Ectodermal cell (in vitro differentiated cells): ENCODE data around the gene ASF1B.

Experiments used
- H3K27ac ChIP-seq: 2 replicates; pipeline ENCODE4 v1.7.0; 2013; ENCODE audit warnings: mild to moderate bottlenecking, low read depth, low read length; ENCODE audit not compliant: insufficient read depth, poor library complexity, severe bottlenecking
- H3K27me3 ChIP-seq: 2 replicates; pipeline ENCODE4 v1.7.0; 2013; ENCODE audit warnings: mild to moderate bottlenecking, low read length; ENCODE audit not compliant: insufficient read depth, control insufficient read depth, poor library complexity, severe bottlenecking
- H3K36me3 ChIP-seq: one replicate; pipeline ENCODE4 v1.7.0; 2013; ENCODE audit warnings: low read length; ENCODE audit not compliant: control insufficient read depth, insufficient read depth
- H3K4me1 ChIP-seq: one replicate; pipeline ENCODE4 v1.7.0; 2013; ENCODE audit warnings: low read length; ENCODE audit not compliant: control insufficient read depth, insufficient read depth
- H3K4me3 ChIP-seq: 2 replicates; pipeline ENCODE4 v1.7.0; 2013; ENCODE audit warnings: low read depth, low read length, control low read depth; ENCODE audit not compliant: insufficient read depth
- H3K9me3 ChIP-seq: 2 replicates; pipeline ENCODE4 v1.7.0; 2013; ENCODE audit warnings: mild to moderate bottlenecking, low read length, moderate library complexity; ENCODE audit not compliant: control insufficient read depth
- WGBS, 2 experiments: methylation state at CpG; one replicate each; pipeline ENCODE4 v1.1.7; 2013; ENCODE audit warnings: missing lambda C conversion rate in 2 of 2; 5-methylcytosine and 5-hydroxymethylcytosine counted together

ASF1B gene

GRCh38 chr19:14112051-14112808 is 24.2 kb downstream of the ASF1B start:
- WGBS, 2 experiments: 76 to 78% methylated on average over 12 of the region's 12 CpGs
- peaks cover 23% of the 10 kb centered on the region for H3K4me1 ChIP-seq
- no peaks in the 10 kb centered on the region for H3K9me3 ChIP-seq
- H3K27ac ChIP-seq: no peak overlapping the region
- H3K27me3 ChIP-seq: no peaks in the 10 kb centered on the region
- H3K36me3 ChIP-seq: no peaks in the 10 kb centered on the region
- no peak overlapping the region for H3K4me3 ChIP-seq

GRCh38 chr19:14111486-14111885 is 24.9 kb downstream of the ASF1B start:
- 96 to 100% methylated on average over 1 of the region's 1 CpG for WGBS, 2 experiments
- Histone ChIP-seq H3K27me3 (no peaks in the 10 kb centered on the region), H3K27ac (no peak overlapping the region), H3K4me3 (no peak overlapping the region), H3K4me1 (peaks cover 17% of the 10 kb centered on the region), H3K36me3 (no peaks in the 10 kb centered on the region), H3K9me3 (no peaks in the 10 kb centered on the region)

- 87 to 91% methylated on average over 2 of the region's 2 CpGs for WGBS, 2 experiments
- H3K9me3 ChIP-seq: no peaks in the 10 kb centered on the region
These were observed 25.7 kb downstream of the ASF1B start for GRCh38 chr19:14110650-14111049.

GRCh38 chr19:14107581-14108461 is 28.6 kb downstream of the ASF1B start:
- H3K4me1 ChIP-seq: peaks cover 4% of the 10 kb centered on the region
- no peaks in the 10 kb centered on the region for H3K9me3 ChIP-seq
- WGBS, 2 experiments: 93 to 94% methylated on average over 22 of the region's 23 CpGs
- no peak overlapping the region for H3K27ac ChIP-seq
- no peaks in the 10 kb centered on the region for H3K36me3 ChIP-seq
- H3K27me3 ChIP-seq: no peaks in the 10 kb centered on the region
- H3K4me3 ChIP-seq: no peak overlapping the region

More at GRCh38 chr19:14110650-14111049, 25.7 kb downstream of the ASF1B start:
- no peaks in the 10 kb centered on the region for H3K27me3 ChIP-seq
- H3K4me3 ChIP-seq: no peak overlapping the region
- no peaks in the 10 kb centered on the region for H3K36me3 ChIP-seq
- no peak overlapping the region for H3K27ac ChIP-seq
- peaks cover 14% of the 10 kb centered on the region for H3K4me1 ChIP-seq

GRCh38 chr19:14106840-14107239 is 29.5 kb downstream of the ASF1B start:
- no peak overlapping the region for H3K4me3 ChIP-seq
- H3K4me1 ChIP-seq: no peaks in the 10 kb centered on the region
- no peaks in the 10 kb centered on the region for H3K36me3 ChIP-seq
- no peak overlapping the region for H3K27ac ChIP-seq
- WGBS, 2 experiments: 94 to 95% methylated on average over 16 of the region's 16 CpGs
- no peaks in the 10 kb centered on the region for H3K27me3 ChIP-seq
- H3K9me3 ChIP-seq: no peaks in the 10 kb centered on the region

GRCh38 chr19:14105680-14106079 is 30.7 kb downstream of the ASF1B start:
- Histone ChIP-seq H3K4me3 (no peak overlapping the region), H3K27ac (no peak overlapping the region), H3K27me3 (no peaks in the 10 kb centered on the region), H3K36me3 (no peaks in the 10 kb centered on the region), H3K4me1 (no peaks in the 10 kb centered on the region), H3K9me3 (no peaks in the 10 kb centered on the region)
- WGBS, 2 experiments: 93 to 95% methylated on average over 8 of the region's 8 CpGs

GRCh38 chr19:14103310-14103709 is 33.1 kb downstream of the ASF1B start:
- no peak overlapping the region for H3K4me3 ChIP-seq
- 90 to 98% methylated on average over 1 of the region's 1 CpG for WGBS, 2 experiments
- no peaks in the 10 kb centered on the region for H3K27me3 ChIP-seq
- no peaks in the 10 kb centered on the region for H3K4me1 ChIP-seq
- no peaks in the 10 kb centered on the region for H3K36me3 ChIP-seq
- H3K27ac ChIP-seq: no peak overlapping the region
- H3K9me3 ChIP-seq: no peaks in the 10 kb centered on the region

GRCh38 chr19:14102756-14103155 is 33.6 kb downstream of the ASF1B start:
- Histone ChIP-seq H3K4me1 (no peaks in the 10 kb centered on the region), H3K4me3 (no peak overlapping the region), H3K36me3 (no peaks in the 10 kb centered on the region), H3K27ac (no peak overlapping the region), H3K27me3 (no peaks in the 10 kb centered on the region), H3K9me3 (no peaks in the 10 kb centered on the region)
- 95 to 96% methylated on average over 10 of the region's 10 CpGs for WGBS, 2 experiments

GRCh38 chr19:14102102-14102696 is 34.2 kb downstream of the ASF1B start:
- H3K36me3 ChIP-seq: no peaks in the 10 kb centered on the region
- H3K27me3 ChIP-seq: no peaks in the 10 kb centered on the region
- WGBS, 2 experiments: 94 to 95% methylated on average over 11 of the region's 11 CpGs

GRCh38 chr19:14101003-14101545 is 35.3 kb downstream of the ASF1B start:
- H3K4me1 ChIP-seq: no peaks in the 10 kb centered on the region
- no peak overlapping the region for H3K27ac ChIP-seq
- no peaks in the 10 kb centered on the region for H3K9me3 ChIP-seq
- peaks cover 6% of the 10 kb centered on the region for H3K36me3 ChIP-seq
- WGBS, 2 experiments: 91 to 92% methylated on average over 6 of the region's 6 CpGs
- H3K4me3 ChIP-seq: no peak overlapping the region
- H3K27me3 ChIP-seq: no peaks in the 10 kb centered on the region

More at GRCh38 chr19:14102102-14102696, 34.2 kb downstream of the ASF1B start:
- Histone ChIP-seq H3K4me1 (no peaks in the 10 kb centered on the region), H3K27ac (no peak overlapping the region), H3K4me3 (no peak overlapping the region), H3K9me3 (no peaks in the 10 kb centered on the region)
